Amniotic stem cell (primary cell): ENCODE data around the gene MIP.
"Not testable (repeated sequence)": the region's sequence is repeated elsewhere in the genome, so short reads cannot be mapped to it uniquely, and the experiment has no call there.

Source experiments
- DNase-seq: peaks from one replicate; lab custom pipeline; 2025; lab: John Stamatoyannopoulos, UW

MIP gene

DNA sequence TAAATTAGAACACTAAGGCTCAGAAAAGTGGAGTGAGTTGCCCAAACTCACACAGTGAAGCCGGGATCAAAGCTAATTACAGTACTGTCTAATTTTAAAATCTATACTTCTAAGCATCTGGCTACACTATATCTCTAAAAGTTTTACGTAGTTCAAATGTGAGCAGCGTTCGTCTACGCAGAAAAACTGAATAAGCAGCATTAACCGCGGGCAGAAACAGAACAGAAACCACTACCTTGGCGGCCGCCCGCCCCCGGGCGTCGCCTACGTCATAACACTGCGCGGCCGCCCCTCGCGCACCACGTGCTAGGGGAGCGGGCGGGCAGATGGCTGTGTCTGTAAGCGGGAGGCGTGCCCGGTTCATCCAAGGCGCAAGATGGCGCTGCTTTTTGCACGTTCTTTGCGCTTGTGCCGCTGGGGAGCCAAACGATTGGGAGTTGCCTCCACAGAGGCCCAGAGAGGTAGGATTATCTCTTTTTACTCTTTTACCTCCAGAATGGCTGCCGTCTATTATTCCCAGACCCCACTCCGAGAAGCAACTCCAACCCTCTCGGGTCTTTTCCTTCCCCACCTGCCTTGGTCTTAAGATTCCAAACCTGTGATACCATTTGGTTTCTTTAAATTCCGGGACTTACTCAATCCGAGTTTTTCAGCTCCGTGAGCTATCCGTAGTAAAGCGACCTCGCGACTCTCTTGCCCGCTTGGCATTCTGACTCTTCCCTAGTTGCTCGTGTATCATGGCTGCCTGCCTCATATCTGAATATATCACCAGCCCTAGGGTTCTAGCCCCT, 14.0 kb upstream of the MIP start, which contains the start of gene SPRYD4:
Gene SPRYD4 (plus strand): TSS at position 363 of the 791 bp plus-strand sequence. CDS start 14 bp downstream, at position 377.
- peak; percentile 88 for DNase-seq

GRCh38 chr12:56462565-56462964, 8.1 kb upstream of the MIP start:
- no peak for DNase-seq

GRCh38 chr12:56461235-56462159, 7.0 kb upstream of the MIP start:
- DNase-seq = no peak

DNA sequence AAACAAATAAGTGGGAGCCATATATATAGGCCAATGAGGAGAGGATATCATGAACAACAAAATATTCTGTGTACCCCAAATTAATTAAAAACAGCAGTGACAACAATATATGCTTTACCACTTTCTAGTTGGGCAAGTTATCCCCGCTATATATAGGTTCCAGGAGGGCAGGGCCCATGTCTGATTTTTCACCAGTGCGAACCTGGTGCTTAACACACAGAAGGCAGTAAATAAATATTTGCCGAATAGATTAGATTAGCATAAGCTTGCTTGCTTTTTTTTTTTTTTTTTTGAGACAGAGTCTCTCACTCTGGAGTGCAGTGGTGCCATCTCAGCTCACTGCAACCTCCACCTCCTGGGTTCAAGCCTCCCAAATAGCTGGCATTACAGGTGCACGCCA, 3.4 kb upstream of the MIP start:
- no peak for DNase-seq

GRCh38 chr12:56451147-56451546, 3.3 kb downstream of the MIP start:
- DNase-seq = no peak

GRCh38 chr12:56450241-56450640, 4.2 kb downstream of the MIP start:
- no peak for DNase-seq

DNA sequence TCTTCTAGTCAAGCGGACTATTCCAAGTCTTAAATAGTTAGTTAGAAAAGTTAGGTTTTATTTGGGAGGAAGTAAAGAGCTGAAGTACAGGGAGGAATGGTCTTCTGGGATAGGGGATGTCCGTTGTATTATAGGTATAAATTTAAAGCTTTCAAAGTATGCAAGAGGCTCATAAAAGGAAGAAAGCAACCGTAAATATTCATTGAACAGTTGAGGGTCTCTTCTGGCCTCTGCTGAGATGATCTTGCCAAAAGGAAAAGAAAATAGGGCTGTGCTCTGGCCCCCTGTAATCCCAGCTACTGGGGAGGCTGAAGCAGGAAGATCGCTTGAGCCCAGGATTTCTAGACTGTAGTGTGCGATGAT, 4.9 kb downstream of the MIP start:
- DNase-seq = no peak

- peak; percentile 72 for DNase-seq
Measured at GRCh38 chr12:56448860-56449621, 5.4 kb downstream of the MIP start, which contains the start of gene TIMELESS. Gene TIMELESS, minus strand, starts transcription at chr12:56449426. Its CDS starts 15,256 bp downstream, at chr12:56434170.

GRCh38 chr12:56443208-56443607, 11.2 kb downstream of the MIP start:
- DNase-seq = not testable (repeated sequence)

- DNase-seq = no peak
Measured at GRCh38 chr12:56437430-56438176, 16.9 kb downstream of the MIP start.

- no peak for DNase-seq
Measured at GRCh38 chr12:56434828-56435227, 19.6 kb downstream of the MIP start.

DNA sequence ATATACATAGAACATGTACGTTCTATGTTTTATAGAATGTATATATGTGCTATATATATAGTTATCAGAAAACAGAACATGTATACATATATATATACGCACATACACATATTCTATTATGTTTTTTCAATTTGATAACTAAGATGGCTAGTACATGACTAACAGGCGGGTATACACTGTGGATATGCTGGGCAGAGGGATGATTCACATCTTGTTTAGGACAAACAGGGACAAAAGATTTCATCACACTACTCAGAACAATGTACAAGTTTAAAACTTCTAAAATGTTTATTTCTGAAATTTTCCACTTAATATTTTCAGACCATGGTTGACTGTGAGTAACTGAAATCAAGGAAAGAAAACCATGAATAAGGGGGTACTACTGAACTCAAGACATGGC, 22.6 kb downstream of the MIP start:
- no peak for DNase-seq

- no peak for DNase-seq
Measured at GRCh38 chr12:56431288-56431687, 23.2 kb downstream of the MIP start.

DNA sequence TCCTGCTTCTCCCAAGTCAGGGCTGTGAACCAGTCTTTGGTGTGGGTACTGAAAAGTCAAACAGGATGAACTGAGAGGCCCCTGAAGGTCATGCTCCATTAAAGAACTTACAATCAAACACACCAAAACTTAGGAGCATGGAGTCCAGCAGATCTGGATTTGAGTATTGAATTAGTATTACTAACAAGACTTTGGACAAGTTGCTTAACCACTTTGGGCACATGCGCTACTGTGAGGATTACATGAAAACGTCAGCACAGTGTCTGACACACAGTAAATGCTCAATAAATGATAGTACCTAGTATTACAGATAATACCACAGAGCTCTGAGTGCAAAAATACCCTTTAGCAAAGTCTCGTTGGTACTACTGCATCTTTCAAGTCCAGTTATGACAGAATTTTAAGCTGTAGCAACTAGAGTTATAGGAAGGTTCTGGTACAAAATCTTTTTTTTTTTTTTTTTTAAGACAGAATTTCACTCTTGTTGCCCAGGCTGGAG, 28.5 kb downstream of the MIP start:
- DNase-seq = no peak

GRCh38 chr12:56425193-56425592, 29.3 kb downstream of the MIP start:
- DNase-seq = no peak

DNA sequence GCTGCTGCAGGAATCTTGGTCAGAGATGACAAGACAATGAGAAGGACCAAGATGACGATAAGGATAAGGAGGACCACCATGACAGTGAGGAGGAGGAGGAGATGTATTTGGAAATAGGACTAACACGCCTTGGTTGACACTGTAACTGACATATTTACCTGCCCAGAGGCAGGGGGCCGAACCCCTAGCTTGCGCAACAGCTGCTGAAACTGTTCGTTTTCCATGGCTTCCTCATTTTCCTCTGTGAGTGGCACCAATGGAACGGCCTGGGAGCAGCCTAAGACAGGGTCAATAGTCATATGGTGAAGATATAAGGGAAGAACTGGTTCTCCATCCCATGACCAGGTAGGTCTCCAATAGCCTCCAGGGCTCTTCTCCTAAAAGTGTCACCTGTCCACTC, 34.0 kb downstream of the MIP start:
- DNase-seq = no peak

DNA sequence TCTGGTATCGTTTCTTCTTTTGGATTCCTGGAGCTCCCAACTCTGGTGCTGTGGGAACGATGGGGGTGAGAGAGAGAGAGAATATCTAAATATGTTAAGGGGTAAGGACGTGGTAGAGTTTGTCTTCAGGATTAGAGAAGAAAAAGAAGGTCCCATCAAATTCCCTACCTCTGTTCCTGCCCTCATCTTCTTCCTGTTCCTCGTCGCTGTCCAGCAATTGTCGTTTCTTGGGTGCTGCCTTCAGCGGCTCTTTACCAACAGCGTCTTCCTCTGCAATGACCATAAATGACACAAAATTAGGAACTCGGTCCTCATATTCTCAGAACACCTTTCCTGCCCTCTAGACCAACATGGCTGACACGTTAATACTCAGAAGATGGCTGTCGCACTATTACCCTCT, 36.7 kb downstream of the MIP start:
- DNase-seq = no peak

GRCh38 chr12:56414401-56414800, 40.1 kb downstream of the MIP start:
- no peak for DNase-seq

DNA sequence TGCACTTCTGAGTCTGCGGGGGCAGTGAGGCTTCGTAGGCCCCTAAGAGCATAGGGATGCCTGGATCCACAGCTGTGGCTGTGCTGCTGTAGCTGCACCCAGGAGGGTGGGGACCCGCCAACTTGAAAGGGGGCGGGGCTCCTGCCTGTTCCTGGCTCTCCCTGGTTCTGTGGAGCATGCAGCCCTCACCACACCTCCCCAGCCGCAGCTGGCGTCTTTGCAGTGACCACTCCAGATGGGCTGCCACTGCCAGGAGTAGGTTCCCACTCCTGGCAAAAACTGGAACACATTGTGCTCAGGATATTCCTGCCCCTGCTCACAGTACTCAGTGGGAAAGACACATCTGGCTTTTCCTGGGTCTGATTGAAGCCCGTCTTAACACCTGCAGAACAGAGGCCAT, 41.1 kb downstream of the MIP start:
- no peak for DNase-seq

DNA sequence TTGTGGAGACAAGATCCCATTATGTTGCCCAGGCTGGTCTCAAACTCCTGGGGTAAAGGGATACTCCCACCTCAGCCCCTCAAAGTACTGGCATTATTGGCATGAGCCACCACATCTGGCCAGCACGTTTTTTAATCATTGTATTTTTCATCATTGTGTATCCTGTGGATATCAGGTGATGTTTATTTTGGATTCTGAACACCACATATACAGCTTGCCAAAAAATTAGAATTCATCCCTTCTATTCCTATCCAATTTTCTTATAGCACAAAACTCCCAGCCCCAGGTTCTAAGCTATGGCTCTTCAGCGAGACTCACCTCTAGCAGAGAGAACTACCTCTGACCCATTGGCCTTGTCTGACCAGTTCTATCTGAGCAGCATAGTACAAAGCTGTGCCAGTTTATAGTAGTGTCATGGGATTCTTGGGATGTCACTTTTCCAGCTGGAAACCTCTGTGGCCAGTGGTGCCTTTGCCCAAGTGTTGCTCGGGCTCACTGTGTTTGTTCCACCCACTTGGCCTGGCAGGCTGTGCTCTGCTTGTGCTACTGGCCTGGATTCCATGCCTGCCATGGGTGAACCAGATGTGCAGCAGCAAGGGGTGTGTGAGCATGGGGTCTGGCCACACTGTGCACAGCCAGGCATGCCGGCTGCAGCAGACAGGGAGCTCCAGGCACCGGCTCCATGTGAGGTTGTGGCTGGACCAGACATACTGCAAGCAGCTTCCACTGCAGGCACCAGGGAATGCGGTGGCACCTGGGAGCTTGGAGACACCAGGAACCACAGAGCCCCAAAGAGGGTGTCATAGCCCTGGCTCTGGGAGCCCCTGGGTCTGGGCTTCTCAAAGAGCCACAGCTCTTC, 42.4 kb downstream of the MIP start:
- no peak for DNase-seq
